ENCODE results near the gene DOCK4. TPM values are rescaled to one million over a fixed set of nuclear protein-coding genes. Genes with fewer than 3 reads are reported as not detected.

The DOCK4 gene
- total and polyA plus RNA-seq, 7 donors, result 1.8 to 12.7 (median 7.1) TPM

- WGBS, 3 donors, result 80 to 83% (median 81%) methylated on average over 4 of the region's 4 CpGs
- H3K9me3 ChIP-seq, result no peaks in the 10 kb centered on the region
- TF ChIP-seq CTCF (IDR thresholded peaks at IDR 0.05), result no peak
- ATAC-seq (no peak), DNase-seq (no peak)
- H3K4me3 ChIP-seq, result no peak overlapping the region
- H3K27ac ChIP-seq, result no peak overlapping the region
- H3K27me3 ChIP-seq (ENCODE audit: insufficient read depth in 3 of 3, low read length in 2 of 3), result no peaks in the 10 kb centered on the region
- intact Hi-C loops (cut with DNase I), result no loop called here
- H3K4me1 ChIP-seq, result no peaks in the 10 kb centered on the region
- peaks cover 0 to 35% of the 10 kb centered on the region in 2 donors for H3K36me3 ChIP-seq (ENCODE audit: insufficient read depth in 1 of 2, low read depth in 1 of 2)
These were observed 382.4 kb downstream of the DOCK4 start for GRCh38 chr7:111823826-111824225.

- H3K9me3 ChIP-seq, result no peaks in the 10 kb centered on the region
- 93 to 98% (median 95%) methylated on average over 4 of the region's 4 CpGs for WGBS, 3 donors
- no peak overlapping the region for H3K4me3 ChIP-seq
- H3K36me3 ChIP-seq (ENCODE audit: insufficient read depth in 1 of 2, low read depth in 1 of 2), result peaks cover 0 to 41% of the 10 kb centered on the region in 2 donors
- DNase-seq, result no peak
- intact Hi-C loops (cut with DNase I), result no loop called here
- no peaks in the 10 kb centered on the region for H3K27me3 ChIP-seq (ENCODE audit: insufficient read depth in 3 of 3, low read length in 2 of 3)
- no peaks in the 10 kb centered on the region for H3K4me1 ChIP-seq
- H3K27ac ChIP-seq, result no peak overlapping the region
- no peak for TF ChIP-seq CTCF (IDR thresholded peaks at IDR 0.05)
- no peak for ATAC-seq
These were observed 385.2 kb downstream of the DOCK4 start for GRCh38 chr7:111821046-111821445.

- Histone ChIP-seq H3K27me3 (ENCODE audit: insufficient read depth in 3 of 3, low read length in 2 of 3) (no peaks in the 10 kb centered on the region), H3K4me1 (no peaks in the 10 kb centered on the region), H3K36me3 (ENCODE audit: insufficient read depth in 1 of 2, low read depth in 1 of 2) (peaks cover 0 to 41% of the 10 kb centered on the region in 2 donors), H3K4me3 (no peak overlapping the region), H3K9me3 (no peaks in the 10 kb centered on the region), H3K27ac (no peak overlapping the region)
- DNase-seq (no peak), ATAC-seq (no peak)
- intact Hi-C loops (cut with DNase I), result no loop called here
- WGBS, 3 donors, result 94 to 97% (median 97%) methylated on average over 2 of the region's 2 CpGs
- no peak for TF ChIP-seq CTCF (IDR thresholded peaks at IDR 0.05)
These were observed 385.6 kb downstream of the DOCK4 start for GRCh38 chr7:111820621-111821020.

- no peak for ATAC-seq
- H3K27ac ChIP-seq, result no peak overlapping the region
- no peaks in the 10 kb centered on the region for H3K9me3 ChIP-seq
- no peaks in the 10 kb centered on the region for H3K27me3 ChIP-seq (ENCODE audit: insufficient read depth in 3 of 3, low read length in 2 of 3)
- WGBS, 3 donors, result 78 to 95% (median 86%) methylated on average over 1 of the region's 1 CpG
- H3K4me3 ChIP-seq, result no peak overlapping the region
- TF ChIP-seq CTCF (IDR thresholded peaks at IDR 0.05), result no peak
- no peaks in the 10 kb centered on the region for H3K4me1 ChIP-seq
- DNase-seq, result no peak
- intact Hi-C loops (cut with DNase I), result no loop called here
- peaks cover 0 to 41% of the 10 kb centered on the region in 2 donors for H3K36me3 ChIP-seq (ENCODE audit: insufficient read depth in 1 of 2, low read depth in 1 of 2)
These were observed 386.1 kb downstream of the DOCK4 start for GRCh38 chr7:111820121-111820520.

- Histone ChIP-seq H3K36me3 (ENCODE audit: insufficient read depth in 1 of 2, low read depth in 1 of 2) (peaks cover 0 to 39% of the 10 kb centered on the region in 2 donors), H3K4me3 (no peak overlapping the region), H3K27ac (no peak overlapping the region), H3K27me3 (ENCODE audit: insufficient read depth in 3 of 3, low read length in 2 of 3) (no peaks in the 10 kb centered on the region), H3K9me3 (no peaks in the 10 kb centered on the region), H3K4me1 (no peaks in the 10 kb centered on the region)
- ATAC-seq (no peak), DNase-seq (no peak)
- TF ChIP-seq CTCF (IDR thresholded peaks at IDR 0.05), result no peak
- 93 to 100% (median 100%) methylated on average over 1 of the region's 1 CpG for WGBS, 3 donors
- intact Hi-C loops (cut with DNase I), result no loop called here
These were observed 390.8 kb downstream of the DOCK4 start for GRCh38 chr7:111815354-111815753.

Measured in psoas muscle (tissue), 8 donors.